SK-N-SH (cell line): ENCODE data around the gene TANC2.

Experiments used
- EP300 ChIP-seq, 2 experiments: IDR thresholded peaks; 2 replicates each; pipeline versions ENCODE4 v1.4.0 to v1.6.1; 2012; ENCODE audit warnings: borderline replicate concordance in 1 of 2, low read depth in 1 of 2, low read length in 1 of 2
- JUND ChIP-seq: IDR thresholded peaks from 2 replicates; pipeline ENCODE4 v1.4.0; 2012
- TF ChIP-seq, protein P1 (sequence below): fragments of 200-600 bp; sonication (generic); IDR thresholded peaks from 2 replicates; pipeline ENCODE4 v1.6.1; 2017; ENCODE audit warnings: antibody characterized with exemption, mild to moderate bottlenecking, moderate library complexity

DNA sequence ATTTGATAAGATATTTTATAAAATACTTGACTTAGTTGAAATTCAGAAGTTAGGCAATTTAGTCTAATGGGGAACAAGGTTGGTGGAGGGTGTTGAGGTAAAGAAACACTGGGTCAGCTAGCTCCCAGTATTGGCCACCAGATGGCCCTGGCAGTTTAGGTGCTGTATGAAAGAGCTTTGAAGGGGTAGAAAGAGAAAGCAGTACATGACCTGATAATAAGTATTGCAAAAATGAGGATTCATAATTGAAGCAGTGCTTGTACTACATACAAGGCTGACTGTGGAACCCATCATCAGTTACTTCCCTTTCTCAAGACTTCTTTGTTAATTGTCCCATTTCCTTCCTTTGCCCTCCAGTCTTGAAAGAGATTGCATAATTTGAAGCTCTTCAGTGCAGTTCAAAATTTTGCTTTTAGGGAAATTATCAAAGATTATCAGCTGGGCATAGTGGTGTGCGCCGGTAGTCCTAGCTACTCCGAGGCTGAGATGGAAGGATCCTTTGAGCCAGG lies 29.4 kb downstream of the TANC2 start:
- TF ChIP-seq, protein P1, sequence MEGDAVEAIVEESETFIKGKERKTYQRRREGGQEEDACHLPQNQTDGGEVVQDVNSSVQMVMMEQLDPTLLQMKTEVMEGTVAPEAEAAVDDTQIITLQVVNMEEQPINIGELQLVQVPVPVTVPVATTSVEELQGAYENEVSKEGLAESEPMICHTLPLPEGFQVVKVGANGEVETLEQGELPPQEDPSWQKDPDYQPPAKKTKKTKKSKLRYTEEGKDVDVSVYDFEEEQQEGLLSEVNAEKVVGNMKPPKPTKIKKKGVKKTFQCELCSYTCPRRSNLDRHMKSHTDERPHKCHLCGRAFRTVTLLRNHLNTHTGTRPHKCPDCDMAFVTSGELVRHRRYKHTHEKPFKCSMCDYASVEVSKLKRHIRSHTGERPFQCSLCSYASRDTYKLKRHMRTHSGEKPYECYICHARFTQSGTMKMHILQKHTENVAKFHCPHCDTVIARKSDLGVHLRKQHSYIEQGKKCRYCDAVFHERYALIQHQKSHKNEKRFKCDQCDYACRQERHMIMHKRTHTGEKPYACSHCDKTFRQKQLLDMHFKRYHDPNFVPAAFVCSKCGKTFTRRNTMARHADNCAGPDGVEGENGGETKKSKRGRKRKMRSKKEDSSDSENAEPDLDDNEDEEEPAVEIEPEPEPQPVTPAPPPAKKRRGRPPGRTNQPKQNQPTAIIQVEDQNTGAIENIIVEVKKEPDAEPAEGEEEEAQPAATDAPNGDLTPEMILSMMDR, result peak; percentile 64
- TF ChIP-seq JUND (no peak), EP300 (IDR thresholded peaks at IDR 0.05; ENCODE audit: borderline replicate concordance in 1 of 2, low read depth in 1 of 2, low read length in 1 of 2) (no peak)
